K562 (cell line): ENCODE measurements around the gene HMCN2. TPM values are rescaled to one million over a fixed set of nuclear protein-coding genes. Genes with fewer than 3 reads are reported as not detected.

Experiments used
- ATAC-seq: fragments of 200-7000 bp; cut with Tn5 transposase; 3 replicates; pipeline ENCODE4 v1.9.1; 2020; ENCODE audit warnings: moderate library complexity
- BruUV-seq: library from RNA; stranded (reverse); fragments of 400-500 nt; replicated peaks from 2 replicates; lab custom pipeline; 2021; lab: Mats Ljungman, UMichigan
- CTCF ChIA-PET: fragments of 300-600 bp; formaldehyde crosslinking; extraction: SDS; loops from one replicate; lab custom pipeline; 2021; ENCODE audit warnings: low intra/inter-chr PET ratio; lab: Yijun Ruan, JAX
- POLR2A ChIA-PET: fragments of 300-600, 350-650 bp; sonication (Branson Sonifier 250); formaldehyde crosslinking; extraction: SDS; loops from one replicate; lab custom pipeline; 2021; ENCODE audit warnings: antibody characterized with exemption, inconsistent platforms; lab: Yijun Ruan, JAX
- DNase-seq, 4 experiments: peaks; one replicate each; pipeline versions ENCODE4 v3.0.0 to v3.0.0-alpha.2; 2011 to 2018; ENCODE audit warnings: low spot score in 3 of 4, mixed read lengths in 3 of 4; ENCODE audit errors: extremely low read depth in 1 of 4
- FAIRE-seq: peaks from 2 replicates; lab custom pipeline; 2011; peaks lifted over from hg19 to GRCh38; lab: Jason Lieb, UNC
- H2AFZ ChIP-seq: 2 replicates; pipeline ENCODE4 v1.6.0; 2011; ENCODE audit warnings: low read depth, low read length, control low read depth, inconsistent platforms
- H3K27ac ChIP-seq: fragments of 200-600 bp; 3 replicates; pipeline ENCODE4 v1.8.0; 2011; ENCODE audit warnings: low read depth, mild to moderate bottlenecking, control low read depth, inconsistent platforms, low read length, moderate library complexity, mixed read lengths; ENCODE audit errors: extremely low read depth
- H3K27me3 ChIP-seq, 2 experiments: fragments of 300-600 bp in 1 of 2; 2 replicates in 1 of 2; 3 replicates in 1 of 2; pipeline versions ENCODE4 v1.6.0 to v1.8.0; 2011; ENCODE audit warnings: inconsistent platforms in 2 of 2, low read length in 2 of 2, mild to moderate bottlenecking in 1 of 2, mixed read lengths in 1 of 2, moderate library complexity in 1 of 2; ENCODE audit not compliant: control insufficient read depth in 2 of 2, insufficient read depth in 2 of 2
- H3K36me3 ChIP-seq: fragments of 300-600 bp; 3 replicates; pipeline ENCODE4 v1.8.0; 2011; ENCODE audit warnings: mild to moderate bottlenecking, low read length, inconsistent platforms; ENCODE audit not compliant: control insufficient read depth, insufficient read depth
- H3K4me1 ChIP-seq, 2 experiments: fragments of 200-600 bp in 1 of 2; replicated peaks in 1 of 2; 2 replicates in 1 of 2; 3 replicates in 1 of 2; pipeline versions ENCODE4 v1.5.1 to v1.8.0; 2011; ENCODE audit warnings: inconsistent platforms in 2 of 2, low read length in 2 of 2, mild to moderate bottlenecking in 1 of 2, mixed read lengths in 1 of 2, moderate library complexity in 1 of 2; ENCODE audit not compliant: control insufficient read depth in 2 of 2, insufficient read depth in 2 of 2
- H3K4me2 ChIP-seq: 2 replicates; pipeline ENCODE4 v1.6.1; 2011; ENCODE audit warnings: low read length, control low read depth, inconsistent platforms, mixed read lengths; ENCODE audit not compliant: insufficient read depth
- H3K4me3 ChIP-seq: fragments of 200-600 bp; sonication (generic), shearing (Covaris generic); 2 replicates; pipeline ENCODE4 v1.5.1; 2016; ENCODE audit warnings: control low read depth, inconsistent platforms
- H3K79me2 ChIP-seq: fragments of 200-600 bp; 3 replicates; pipeline ENCODE4 v1.8.0; 2011; ENCODE audit warnings: low read length, inconsistent platforms; ENCODE audit not compliant: control insufficient read depth, insufficient read depth
- H3K9ac ChIP-seq, 2 experiments: 2 replicates each; pipeline versions ENCODE4 v1.6.0 to v1.6.1; 2011; ENCODE audit warnings: low read depth in 2 of 2, low read length in 2 of 2, control low read depth in 1 of 2, inconsistent platforms in 1 of 2, mild to moderate bottlenecking in 1 of 2, mixed read lengths in 1 of 2; ENCODE audit not compliant: insufficient read depth in 1 of 2
- H3K9me1 ChIP-seq: one replicate; pipeline ENCODE4 v1.6.0; 2011; ENCODE audit warnings: inconsistent platforms, mild to moderate bottlenecking, low read length, moderate library complexity; ENCODE audit not compliant: control insufficient read depth, insufficient read depth
- H3K9me3 ChIP-seq: replicated peaks from 2 replicates; pipeline ENCODE4 v1.5.1; 2011; ENCODE audit warnings: low read depth, low read length, inconsistent platforms; ENCODE audit not compliant: control insufficient read depth, insufficient read depth
- H4K20me1 ChIP-seq: replicated peaks from 2 replicates; pipeline ENCODE4 v1.6.1; 2011; ENCODE audit warnings: low read length, inconsistent platforms, mixed read lengths; ENCODE audit not compliant: control insufficient read depth, insufficient read depth
- ESRRA ChIP-seq: fragments of 450-650 bp; IDR thresholded peaks from 2 replicates; pipeline ENCODE4 v1.6.1; 2014; ENCODE audit warnings: low read depth, mild to moderate bottlenecking, moderate library complexity, borderline replicate concordance
- HNRNPLL ChIP-seq: fragments of 200-400 bp; formaldehyde crosslinking; IDR thresholded peaks from 2 replicates; pipeline ENCODE4 v1.6.1; 2017; ENCODE audit warnings: low read length, low read depth, mild to moderate bottlenecking; ENCODE audit not compliant: poor library complexity, severe bottlenecking
- MTA1 ChIP-seq: fragments of 450-650 bp; IDR thresholded peaks from 2 replicates; pipeline ENCODE4 v1.6.1; 2017; ENCODE audit warnings: borderline replicate concordance
- NFE2 ChIP-seq: IDR thresholded peaks from 2 replicates; pipeline ENCODE4 v1.6.1; 2014; ENCODE audit warnings: antibody characterized with exemption, low read depth
- NONO ChIP-seq, 2 experiments: fragments of 200-400 bp in 1 of 2; fragments of 450-650 bp in 1 of 2; formaldehyde crosslinking in 1 of 2; IDR thresholded peaks; 2 replicates each; pipeline ENCODE4 v1.6.1; 2017; ENCODE audit warnings: low read depth in 2 of 2, mild to moderate bottlenecking in 2 of 2, moderate library complexity in 2 of 2, low read length in 1 of 2
- RBM39 ChIP-seq: fragments of 200-400 bp; formaldehyde crosslinking; optimal IDR thresholded peaks from 2 replicates; pipeline ENCODE3; 2018; ENCODE audit warnings: low read depth, low read length
- ZNF217 ChIP-seq: sonication (generic); formaldehyde crosslinking; IDR thresholded peaks from 2 replicates; pipeline ENCODE4 v1.8.0; 2022; ENCODE audit warnings: mild to moderate bottlenecking, missing genetic modification reagents
- ZNF311 ChIP-seq: fragments of 250-450 bp; sonication (Bioruptor Pico); IDR thresholded peaks from 2 replicates; pipeline ENCODE4 v1.4.0; 2020; ENCODE audit warnings: mild to moderate bottlenecking, moderate library complexity
- ZNF668 ChIP-seq: fragments of 250-450 bp; sonication (Bioruptor Pico); IDR thresholded peaks from 2 replicates; pipeline ENCODE4 v1.8.0; 2022; ENCODE audit warnings: mild to moderate bottlenecking, inconsistent platforms
- WGBS: fragments of 100-300 bp; shearing (Covaris generic); methylation state at CpG from one replicate; pipeline ENCODE4 v1.1.6; 2016; ENCODE audit warnings: low coverage, mixed read lengths; ENCODE audit not compliant: insufficient coverage; ENCODE audit errors: missing lambda C conversion rate; 5-methylcytosine and 5-hydroxymethylcytosine counted together
- in situ Hi-C: fragments of 300-500 bp; cut with MboI; formaldehyde crosslinking; loops from 4 replicates; pipeline ENCODE4 v1.15.0; 2018; ENCODE audit warnings: inconsistent platforms, mixed read lengths
- intact Hi-C: fragments of 100-400 bp; cut with micrococcal nuclease; formaldehyde crosslinking; loops from 2 replicates; pipeline ENCODE4 v1.14.2; 2022
- polyA plus RNA-seq, 8 experiments: library from polyadenylated mRNA; depleted of rRNA in 4 of 8; stranded (reverse) in 5 of 8; unstranded in 3 of 8; fragments of >200 nt; fragmentation: Nextera tagmentation in 2 of 8; fragmentation: Illumina TruSeq in 1 of 8; extraction: Ambion mirVana in 2 of 8; extraction: Trizol in 1 of 8; gene quantifications; 2 replicates each; pipeline versions ENCODE4 v1.2.1 to v1.2.3, GENCODE V29; 2011 to 2014; ENCODE audit warnings: inconsistent platforms in 1 of 8, missing spikeins in 1 of 8
- total RNA-seq, 7 experiments: library from RNA; depleted of rRNA in 6 of 7; stranded (reverse); fragments of >200 nt in 6 of 7; fragmentation: Illumina TruSeq in 2 of 7; extraction: Trizol in 2 of 7; gene quantifications; 2 replicates each; pipeline versions ENCODE4 v1.2.1 to v1.2.3, GENCODE V29; 2011 to 2021; ENCODE audit warnings: low replicate concordance in 1 of 7
- TF ChIP-seq, protein P1 (sequence below): sonication (generic); formaldehyde crosslinking; IDR thresholded peaks from 2 replicates; pipeline ENCODE4 v1.8.0; 2022; ENCODE audit warnings: mild to moderate bottlenecking, missing genetic modification reagents

Gene HMCN2
- total and polyA plus RNA-seq, 9 of the 15 experiments (the other 6 are each of a cell fraction or from before 2014, with no cell fraction given): 0.01 TPM; not detected in 8

DNA sequence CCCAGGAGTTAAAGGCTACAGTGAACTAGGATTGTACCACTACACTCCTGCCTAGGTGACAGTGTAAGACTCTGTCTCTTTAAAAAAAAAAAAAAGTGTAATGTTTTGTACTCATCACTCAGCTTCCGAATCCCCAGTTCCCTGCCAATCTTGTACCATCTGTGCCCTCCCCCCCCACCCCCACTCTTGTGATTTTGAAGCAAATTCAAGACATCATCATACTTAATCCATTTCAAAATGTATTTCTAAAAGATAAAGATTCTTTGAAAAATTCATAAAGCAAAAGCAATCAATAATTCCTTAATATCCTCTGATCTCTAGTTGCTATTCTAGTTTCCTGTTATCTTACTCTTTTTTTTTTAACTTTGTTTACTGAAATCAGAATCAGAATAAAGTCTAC lies 34.9 kb upstream of the HMCN2 start:
- in situ Hi-C loops: no loop called here
- Histone ChIP-seq H3K9ac (no peak overlapping the region), H3K9me1 (no peaks in the 10 kb centered on the region), H3K4me3 (no peak overlapping the region), H3K36me3 (peaks cover 32% of the 10 kb centered on the region; the same call in 2 of the 3 replicates), H3K4me2 (no peak overlapping the region), H3K27ac (no peak overlapping the region), H3K9me3 (0 out of 2 replicates have a peak, but pooled peaks cover 5% of the 10 kb centered on the region), H4K20me1 (0 out of 2 replicates have a peak, but pooled peaks cover 1% of the 10 kb centered on the region), H3K4me1 (peaks cover 0 to 6% of the 10 kb centered on the region in 2 experiments; a peak in 1 of 5 replicates), H2AFZ (no peak overlapping the region), H3K27me3 (no peaks in the 10 kb centered on the region), H3K79me2 (no peaks in the 10 kb centered on the region)
- intact Hi-C loops: no loop called here
- ChIA-PET POLR2A (interaction anchor here (0.5 kb wide), 1 partner anchor 37 kb away, joined by 4 read pairs; no protein-coding TSS in a partner anchor), CTCF (no interaction called here)
- FAIRE-seq (no peak), DNase-seq (no peak), ATAC-seq (no peak)
- 64% methylated on average over 1 of the region's 1 CpG for WGBS
- TF ChIP-seq ZNF311 (CRISPR knock-in tag) (no peak), ZNF668 (no peak), MTA1 (no peak), NONO (IDR thresholded peaks at IDR 0.05; ENCODE audit: low read depth in 2 of 2, low read length in 1 of 2) (no peak), ZNF217 (CRISPR knock-in tag) (no peak), NFE2 (no peak), RBM39 (no peak), ESRRA (no peak), HNRNPLL (no peak)
- TF ChIP-seq, protein P1, sequence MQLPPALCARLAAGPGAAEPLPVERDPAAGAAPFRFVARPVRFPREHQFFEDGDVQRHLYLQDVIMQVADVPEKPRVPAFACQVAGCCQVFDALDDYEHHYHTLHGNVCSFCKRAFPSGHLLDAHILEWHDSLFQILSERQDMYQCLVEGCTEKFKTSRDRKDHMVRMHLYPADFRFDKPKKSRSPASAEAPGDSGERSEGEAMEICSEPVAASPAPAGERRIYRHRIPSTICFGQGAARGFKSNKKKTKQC (CRISPR knock-in tag): no peak
- BruUV-seq: no TSS peak
